Neural cell (in vitro differentiated cells): Measurements from ENCODE around the gene CADM1. TPM values are rescaled to one million over a fixed set of nuclear protein-coding genes. Genes with fewer than 3 reads are reported as not detected.

Source experiments
- H2AFZ ChIP-seq: fragments of 200-600, 300-800 bp; sonication (generic), shearing (Covaris generic); 2 replicates; pipeline ENCODE4 v1.6.0; 2014; ENCODE audit warnings: low read depth, mild to moderate bottlenecking, antibody characterized with exemption, low read length, moderate library complexity
- H3F3A ChIP-seq: fragments of 200-600 bp; shearing (Covaris generic); 2 replicates; pipeline ENCODE4 v1.6.1; 2016; ENCODE audit warnings: mild to moderate bottlenecking, moderate library complexity, mixed read lengths, antibody characterized with exemption, low read length; ENCODE audit not compliant: insufficient read depth, poor library complexity, severe bottlenecking
- H3K27ac ChIP-seq: fragments of 200-600, 300-800 bp; sonication (generic), shearing (Covaris generic); 2 replicates; pipeline ENCODE4 v1.5.1; 2014; ENCODE audit warnings: mild to moderate bottlenecking, low read length, moderate library complexity
- H3K27me3 ChIP-seq: fragments of 300-800, 200-600 bp; sonication (generic), shearing (Covaris generic); 2 replicates; pipeline ENCODE4 v1.6.0; 2014; ENCODE audit warnings: mild to moderate bottlenecking, low read depth, low read length, moderate library complexity; ENCODE audit not compliant: insufficient read depth
- H3K36me3 ChIP-seq: fragments of 300-800, 200-600 bp; sonication (generic), shearing (Covaris generic); 2 replicates; pipeline ENCODE4 v1.5.1; 2014; ENCODE audit warnings: mild to moderate bottlenecking, antibody characterized with exemption, low read length, moderate library complexity; ENCODE audit not compliant: insufficient read depth
- H3K4me2 ChIP-seq: fragments of 300-800, 200-600 bp; sonication (generic), shearing (Covaris generic); 2 replicates; pipeline ENCODE4 v1.6.0; 2014; ENCODE audit warnings: mild to moderate bottlenecking, low read length
- H3K4me3 ChIP-seq: fragments of 300-800, 200-600 bp; sonication (generic), shearing (Covaris generic); 2 replicates; pipeline ENCODE4 v1.5.1; 2014; ENCODE audit warnings: mild to moderate bottlenecking, low read length, moderate library complexity
- H3K79me2 ChIP-seq: fragments of 200-600 bp; shearing (Covaris generic); replicated peaks from 2 replicates; pipeline ENCODE4 v1.6.0; 2014; ENCODE audit warnings: mild to moderate bottlenecking, low read length, moderate library complexity; ENCODE audit not compliant: insufficient read depth
- H3K9ac ChIP-seq: fragments of 300-800, 200-600 bp; sonication (generic), shearing (Covaris generic); 2 replicates; pipeline ENCODE4 v1.6.1; 2016; ENCODE audit warnings: mild to moderate bottlenecking, low read length, mixed read lengths
- H3K9me2 ChIP-seq: fragments of 200-600 bp; shearing (Covaris generic); 2 replicates; pipeline ENCODE4 v1.6.1; 2016; ENCODE audit warnings: mild to moderate bottlenecking, low read length, mixed read lengths; ENCODE audit not compliant: insufficient read depth
- H3K9me3 ChIP-seq: fragments of 200-600, 300-800 bp; sonication (generic), shearing (Covaris generic); 2 replicates; pipeline ENCODE4 v1.6.1; 2016; ENCODE audit warnings: mild to moderate bottlenecking, mixed run types, low read length, moderate library complexity, mixed read lengths
- H4K20me1 ChIP-seq: fragments of 200-600 bp; shearing (Covaris generic); 2 replicates; pipeline ENCODE4 v1.6.1; 2016; ENCODE audit warnings: mild to moderate bottlenecking, mixed run types; ENCODE audit not compliant: insufficient read depth
- EP300 ChIP-seq: fragments of 450-650 bp; conservative IDR thresholded peaks from 2 replicates; pipeline ENCODE4 v1.6.1; 2014; ENCODE audit warnings: antibody characterized with exemption, mild to moderate bottlenecking, moderate library complexity; ENCODE audit not compliant: poor library complexity, severe bottlenecking
- EZH2 ChIP-seq: fragments of 200-600, 300-800 bp; shearing (Covaris generic), sonication (generic); IDR thresholded peaks from 2 replicates; pipeline ENCODE4 v1.6.1; 2014; ENCODE audit warnings: antibody characterized with exemption, low read length, borderline replicate concordance, mild to moderate bottlenecking; ENCODE audit not compliant: insufficient read depth, poor library complexity, severe bottlenecking
- MXI1 ChIP-seq: fragments of 450-650 bp; conservative IDR thresholded peaks from 2 replicates; pipeline ENCODE4 v1.6.1; 2014; ENCODE audit warnings: antibody characterized with exemption, mild to moderate bottlenecking; ENCODE audit not compliant: poor library complexity, severe bottlenecking
- POLR2AphosphoS5 ChIP-seq: IDR thresholded peaks from 2 replicates; pipeline ENCODE4 v1.6.1; 2012
- RAD21 ChIP-seq: fragments of 450-650 bp; conservative IDR thresholded peaks from 2 replicates; pipeline ENCODE4 v1.6.1; 2014; ENCODE audit warnings: antibody characterized with exemption, mild to moderate bottlenecking, moderate library complexity
- SMC3 ChIP-seq: fragments of 450-650 bp; conservative IDR thresholded peaks from 2 replicates; pipeline ENCODE4 v1.6.1; 2014; ENCODE audit warnings: antibody characterized with exemption, mild to moderate bottlenecking, moderate library complexity; ENCODE audit not compliant: poor library complexity
- TAF1 ChIP-seq: IDR thresholded peaks from 2 replicates; pipeline ENCODE4 v1.6.1; 2012; ENCODE audit warnings: low read depth
- polyA plus RNA-seq: library from polyadenylated mRNA; depleted of rRNA; stranded (reverse); fragments of >200 nt; gene quantifications from 2 replicates; pipeline ENCODE4 v1.2.3, GENCODE V29; 2014
- TF ChIP-seq, protein P1 (sequence below): fragments of 450-650 bp; IDR thresholded peaks from 2 replicates; pipeline ENCODE4 v1.5.1; 2014; ENCODE audit warnings: antibody characterized with exemption, mild to moderate bottlenecking, moderate library complexity; ENCODE audit not compliant: poor library complexity, severe bottlenecking
- TF ChIP-seq, protein P2 (sequence below): IDR thresholded peaks from 2 replicates; pipeline ENCODE4 v1.6.1; 2012; ENCODE audit warnings: borderline replicate concordance

Gene CADM1
- polyA plus RNA-seq, 1 donor from 2014 or later = 92.1 TPM

- TF ChIP-seq SMC3 = no peak
- no peak for TF ChIP-seq EZH2
- TF ChIP-seq, protein P1, sequence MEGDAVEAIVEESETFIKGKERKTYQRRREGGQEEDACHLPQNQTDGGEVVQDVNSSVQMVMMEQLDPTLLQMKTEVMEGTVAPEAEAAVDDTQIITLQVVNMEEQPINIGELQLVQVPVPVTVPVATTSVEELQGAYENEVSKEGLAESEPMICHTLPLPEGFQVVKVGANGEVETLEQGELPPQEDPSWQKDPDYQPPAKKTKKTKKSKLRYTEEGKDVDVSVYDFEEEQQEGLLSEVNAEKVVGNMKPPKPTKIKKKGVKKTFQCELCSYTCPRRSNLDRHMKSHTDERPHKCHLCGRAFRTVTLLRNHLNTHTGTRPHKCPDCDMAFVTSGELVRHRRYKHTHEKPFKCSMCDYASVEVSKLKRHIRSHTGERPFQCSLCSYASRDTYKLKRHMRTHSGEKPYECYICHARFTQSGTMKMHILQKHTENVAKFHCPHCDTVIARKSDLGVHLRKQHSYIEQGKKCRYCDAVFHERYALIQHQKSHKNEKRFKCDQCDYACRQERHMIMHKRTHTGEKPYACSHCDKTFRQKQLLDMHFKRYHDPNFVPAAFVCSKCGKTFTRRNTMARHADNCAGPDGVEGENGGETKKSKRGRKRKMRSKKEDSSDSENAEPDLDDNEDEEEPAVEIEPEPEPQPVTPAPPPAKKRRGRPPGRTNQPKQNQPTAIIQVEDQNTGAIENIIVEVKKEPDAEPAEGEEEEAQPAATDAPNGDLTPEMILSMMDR = no peak
- TF ChIP-seq, protein P2, sequence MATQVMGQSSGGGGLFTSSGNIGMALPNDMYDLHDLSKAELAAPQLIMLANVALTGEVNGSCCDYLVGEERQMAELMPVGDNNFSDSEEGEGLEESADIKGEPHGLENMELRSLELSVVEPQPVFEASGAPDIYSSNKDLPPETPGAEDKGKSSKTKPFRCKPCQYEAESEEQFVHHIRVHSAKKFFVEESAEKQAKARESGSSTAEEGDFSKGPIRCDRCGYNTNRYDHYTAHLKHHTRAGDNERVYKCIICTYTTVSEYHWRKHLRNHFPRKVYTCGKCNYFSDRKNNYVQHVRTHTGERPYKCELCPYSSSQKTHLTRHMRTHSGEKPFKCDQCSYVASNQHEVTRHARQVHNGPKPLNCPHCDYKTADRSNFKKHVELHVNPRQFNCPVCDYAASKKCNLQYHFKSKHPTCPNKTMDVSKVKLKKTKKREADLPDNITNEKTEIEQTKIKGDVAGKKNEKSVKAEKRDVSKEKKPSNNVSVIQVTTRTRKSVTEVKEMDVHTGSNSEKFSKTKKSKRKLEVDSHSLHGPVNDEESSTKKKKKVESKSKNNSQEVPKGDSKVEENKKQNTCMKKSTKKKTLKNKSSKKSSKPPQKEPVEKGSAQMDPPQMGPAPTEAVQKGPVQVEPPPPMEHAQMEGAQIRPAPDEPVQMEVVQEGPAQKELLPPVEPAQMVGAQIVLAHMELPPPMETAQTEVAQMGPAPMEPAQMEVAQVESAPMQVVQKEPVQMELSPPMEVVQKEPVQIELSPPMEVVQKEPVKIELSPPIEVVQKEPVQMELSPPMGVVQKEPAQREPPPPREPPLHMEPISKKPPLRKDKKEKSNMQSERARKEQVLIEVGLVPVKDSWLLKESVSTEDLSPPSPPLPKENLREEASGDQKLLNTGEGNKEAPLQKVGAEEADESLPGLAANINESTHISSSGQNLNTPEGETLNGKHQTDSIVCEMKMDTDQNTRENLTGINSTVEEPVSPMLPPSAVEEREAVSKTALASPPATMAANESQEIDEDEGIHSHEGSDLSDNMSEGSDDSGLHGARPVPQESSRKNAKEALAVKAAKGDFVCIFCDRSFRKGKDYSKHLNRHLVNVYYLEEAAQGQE = no peak
- TF ChIP-seq POLR2AphosphoS5 = no peak
- TF ChIP-seq MXI1 = no peak
- TF ChIP-seq RAD21 = no peak
- no peak for TF ChIP-seq TAF1
- Histone ChIP-seq H3K9me2 (no peaks in the 10 kb centered on the region), H3K36me3 (no peaks in the 10 kb centered on the region), H3K79me2 (peaks cover 27% of the 10 kb centered on the region), H4K20me1 (no peaks in the 10 kb centered on the region), H3F3A (no peaks in the 10 kb centered on the region), H3K4me2 (no peak overlapping the region), H3K9ac (no peak overlapping the region), H3K27ac (no peak overlapping the region), H3K4me3 (no peak overlapping the region), H3K9me3 (no peaks in the 10 kb centered on the region), H2AFZ (no peak overlapping the region), H3K27me3 (no peaks in the 10 kb centered on the region)
These were observed 34.9 kb downstream of the CADM1 start for GRCh38 chr11:115469361-115469760.

GRCh38 chr11:115466122-115466521 lies 38.1 kb downstream of the CADM1 start:
- TF ChIP-seq, protein P2 = no peak
- TF ChIP-seq EZH2 (no peak), RAD21 (no peak), EP300 (no peak), TAF1 (no peak), POLR2AphosphoS5 (no peak), SMC3 (no peak), MXI1 (no peak)
- TF ChIP-seq, protein P1 = no peak
- H4K20me1 ChIP-seq = no peaks in the 10 kb centered on the region
- H3K27ac ChIP-seq = no peak overlapping the region
- peaks cover 29% of the 10 kb centered on the region for H3K79me2 ChIP-seq
- no peaks in the 10 kb centered on the region for H3K9me2 ChIP-seq
- H3F3A ChIP-seq = no peaks in the 10 kb centered on the region
- H2AFZ ChIP-seq = no peak overlapping the region
- H3K4me2 ChIP-seq = no peak overlapping the region
- no peak overlapping the region for H3K9ac ChIP-seq
- no peak overlapping the region for H3K4me3 ChIP-seq
- no peaks in the 10 kb centered on the region for H3K9me3 ChIP-seq
- H3K27me3 ChIP-seq = no peaks in the 10 kb centered on the region
- no peaks in the 10 kb centered on the region for H3K36me3 ChIP-seq
